Measurements from ENCODE around the gene AKAP6.

The AKAP6 gene

DNA sequence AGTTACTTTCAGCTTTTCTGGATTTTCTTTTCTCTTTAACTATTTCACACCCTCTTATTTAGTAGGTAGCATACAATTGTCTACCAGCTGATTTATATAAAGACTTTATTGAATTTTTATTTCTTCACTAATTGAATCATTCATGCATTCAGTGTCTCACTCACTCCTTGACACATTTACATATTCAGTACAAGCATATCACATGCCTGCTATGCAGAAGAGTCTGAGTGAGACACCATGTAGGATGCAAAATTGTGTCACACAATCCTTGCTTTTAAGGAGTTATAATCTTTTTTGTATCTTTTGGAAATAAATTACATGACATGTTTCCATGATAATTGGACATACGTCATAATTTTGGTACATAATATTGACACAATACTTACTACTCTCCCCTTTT is 83.0 kb downstream of the AKAP6 start:
- FAIRE-seq (no peak), DNase-seq (ENCODE audit: insufficient read length, low spot score) (no peak)
- TF ChIP-seq POU2F2 (IDR thresholded peaks at IDR 0.05; ENCODE audit: low read depth, low read length): no peak
- TF ChIP-seq PAX5 (IDR thresholded peaks at IDR 0.05; ENCODE audit: insufficient read depth, low read length, severe bottlenecking): no peak
- TF ChIP-seq TAF1 (IDR thresholded peaks at IDR 0.05; ENCODE audit: low read depth, low read length): no peak
- no peak for TF ChIP-seq SPI1 (IDR thresholded peaks at IDR 0.05; ENCODE audit: low read depth, low read length)
- no peak for TF ChIP-seq POLR2A (IDR thresholded peaks at IDR 0.05; ENCODE audit: low read depth, low read length)
- no peak for TF ChIP-seq POLR2AphosphoS5 (IDR thresholded peaks at IDR 0.05; ENCODE audit: low read depth, low read length)

- TF ChIP-seq SPI1 (IDR thresholded peaks at IDR 0.05; ENCODE audit: low read depth, low read length): no peak
- no peak for TF ChIP-seq POLR2A (IDR thresholded peaks at IDR 0.05; ENCODE audit: low read depth, low read length)
- TF ChIP-seq PAX5 (IDR thresholded peaks at IDR 0.05; ENCODE audit: insufficient read depth, low read length, severe bottlenecking): no peak
- no peak for TF ChIP-seq POLR2AphosphoS5 (IDR thresholded peaks at IDR 0.05; ENCODE audit: low read depth, low read length)
- no peak for TF ChIP-seq POU2F2 (IDR thresholded peaks at IDR 0.05; ENCODE audit: low read depth, low read length)
- TF ChIP-seq TAF1 (IDR thresholded peaks at IDR 0.05; ENCODE audit: low read depth, low read length): no peak
- FAIRE-seq: no peak
Observed at GRCh38 chr14:32412532-32412931, 83.4 kb downstream of the AKAP6 start.

GRCh38 chr14:32413967-32414640 is 85.0 kb downstream of the AKAP6 start:
- no peak for TF ChIP-seq TAF1 (IDR thresholded peaks at IDR 0.05; ENCODE audit: low read depth, low read length)
- no peak for TF ChIP-seq POU2F2 (IDR thresholded peaks at IDR 0.05; ENCODE audit: low read depth, low read length)
- no peak for TF ChIP-seq PAX5 (IDR thresholded peaks at IDR 0.05; ENCODE audit: insufficient read depth, low read length, severe bottlenecking)
- no peak for TF ChIP-seq SPI1 (IDR thresholded peaks at IDR 0.05; ENCODE audit: low read depth, low read length)
- no peak for TF ChIP-seq POLR2A (IDR thresholded peaks at IDR 0.05; ENCODE audit: low read depth, low read length)
- no peak for TF ChIP-seq POLR2AphosphoS5 (IDR thresholded peaks at IDR 0.05; ENCODE audit: low read depth, low read length)
- no peak for DNase-seq (ENCODE audit: insufficient read length, low spot score)
- no peak for FAIRE-seq

More at GRCh38 chr14:32412532-32412931, 83.4 kb downstream of the AKAP6 start:
- DNase-seq (ENCODE audit: insufficient read length, low spot score): no peak

DNA sequence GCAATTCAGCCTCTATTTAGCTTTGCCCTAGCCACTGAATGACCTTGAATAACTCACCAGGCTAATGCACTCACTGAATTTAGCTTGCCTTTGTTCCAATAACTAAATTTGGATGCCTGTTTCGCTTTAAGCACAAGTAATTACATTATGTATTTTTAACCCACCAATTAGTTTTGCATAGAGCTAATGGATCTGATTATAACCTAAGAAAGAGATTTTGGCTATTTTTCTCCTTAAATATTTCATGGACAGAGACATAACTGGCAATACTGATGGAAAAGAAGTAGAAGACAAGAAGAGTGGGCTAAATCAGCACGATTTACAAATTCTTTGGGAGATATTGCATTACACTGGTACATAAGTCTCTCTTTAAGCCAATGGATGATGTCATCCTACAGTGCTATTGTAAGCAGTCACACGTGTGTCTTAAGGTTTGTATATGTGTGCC is 85.7 kb downstream of the AKAP6 start:
- no peak for FAIRE-seq
- no peak for TF ChIP-seq PAX5 (IDR thresholded peaks at IDR 0.05; ENCODE audit: insufficient read depth, low read length, severe bottlenecking)
- no peak for TF ChIP-seq POU2F2 (IDR thresholded peaks at IDR 0.05; ENCODE audit: low read depth, low read length)
- TF ChIP-seq SPI1 (IDR thresholded peaks at IDR 0.05; ENCODE audit: low read depth, low read length): no peak
- no peak for TF ChIP-seq POLR2A (IDR thresholded peaks at IDR 0.05; ENCODE audit: low read depth, low read length)
- TF ChIP-seq TAF1 (IDR thresholded peaks at IDR 0.05; ENCODE audit: low read depth, low read length): no peak
- no peak for TF ChIP-seq POLR2AphosphoS5 (IDR thresholded peaks at IDR 0.05; ENCODE audit: low read depth, low read length)
- DNase-seq (ENCODE audit: insufficient read length, low spot score): no peak

- FAIRE-seq: no peak
Observed at GRCh38 chr14:32417956-32418552, 89.0 kb downstream of the AKAP6 start.

DNA sequence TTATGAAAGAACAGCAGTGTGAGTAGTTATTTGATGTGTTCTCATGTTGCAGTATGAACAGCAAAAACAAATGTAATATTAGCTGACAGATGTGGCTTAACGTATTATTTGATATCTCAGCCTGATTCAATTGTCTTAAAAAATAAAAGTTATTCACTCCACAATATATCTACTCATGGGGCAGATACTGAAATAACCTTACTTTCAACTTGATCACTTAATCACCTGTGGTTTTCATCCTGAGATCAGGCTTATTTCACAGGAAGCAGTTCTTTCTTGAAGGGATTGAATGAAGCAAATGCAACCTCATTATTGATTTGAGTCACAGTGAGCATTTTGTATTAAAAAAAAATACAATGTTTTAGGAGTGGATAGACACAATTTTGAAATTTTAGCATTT is 90.3 kb downstream of the AKAP6 start:
- no peak for DNase-seq (ENCODE audit: insufficient read length, low spot score)
- no peak for TF ChIP-seq SPI1 (IDR thresholded peaks at IDR 0.05; ENCODE audit: low read depth, low read length)
- no peak for FAIRE-seq

More at GRCh38 chr14:32417956-32418552, 89.0 kb downstream of the AKAP6 start:
- TF ChIP-seq TAF1 (IDR thresholded peaks at IDR 0.05; ENCODE audit: low read depth, low read length) (no peak), POLR2A (IDR thresholded peaks at IDR 0.05; ENCODE audit: low read depth, low read length) (no peak)
- DNase-seq (ENCODE audit: insufficient read length, low spot score): no peak

- FAIRE-seq: no peak
- TF ChIP-seq POLR2A (IDR thresholded peaks at IDR 0.05; ENCODE audit: low read depth, low read length) (no peak), PAX5 (IDR thresholded peaks at IDR 0.05; ENCODE audit: insufficient read depth, low read length, severe bottlenecking) (no peak), POLR2AphosphoS5 (IDR thresholded peaks at IDR 0.05; ENCODE audit: low read depth, low read length) (no peak), POU2F2 (IDR thresholded peaks at IDR 0.05; ENCODE audit: low read depth, low read length) (no peak), SPI1 (IDR thresholded peaks at IDR 0.05; ENCODE audit: low read depth, low read length) (no peak), TAF1 (IDR thresholded peaks at IDR 0.05; ENCODE audit: low read depth, low read length) (no peak)
Observed at GRCh38 chr14:32421781-32422180, 92.7 kb downstream of the AKAP6 start.

GRCh38 chr14:32422440-32422839 is 93.3 kb downstream of the AKAP6 start:
- FAIRE-seq: no peak
- no peak for DNase-seq (ENCODE audit: insufficient read length, low spot score)
- TF ChIP-seq POU2F2 (IDR thresholded peaks at IDR 0.05; ENCODE audit: low read depth, low read length): no peak
- no peak for TF ChIP-seq SPI1 (IDR thresholded peaks at IDR 0.05; ENCODE audit: low read depth, low read length)
- no peak for TF ChIP-seq POLR2A (IDR thresholded peaks at IDR 0.05; ENCODE audit: low read depth, low read length)
- TF ChIP-seq TAF1 (IDR thresholded peaks at IDR 0.05; ENCODE audit: low read depth, low read length): no peak
- TF ChIP-seq POLR2AphosphoS5 (IDR thresholded peaks at IDR 0.05; ENCODE audit: low read depth, low read length): no peak
- TF ChIP-seq PAX5 (IDR thresholded peaks at IDR 0.05; ENCODE audit: insufficient read depth, low read length, severe bottlenecking): no peak

More at GRCh38 chr14:32421781-32422180, 92.7 kb downstream of the AKAP6 start:
- no peak for DNase-seq (ENCODE audit: insufficient read length, low spot score)

DNA sequence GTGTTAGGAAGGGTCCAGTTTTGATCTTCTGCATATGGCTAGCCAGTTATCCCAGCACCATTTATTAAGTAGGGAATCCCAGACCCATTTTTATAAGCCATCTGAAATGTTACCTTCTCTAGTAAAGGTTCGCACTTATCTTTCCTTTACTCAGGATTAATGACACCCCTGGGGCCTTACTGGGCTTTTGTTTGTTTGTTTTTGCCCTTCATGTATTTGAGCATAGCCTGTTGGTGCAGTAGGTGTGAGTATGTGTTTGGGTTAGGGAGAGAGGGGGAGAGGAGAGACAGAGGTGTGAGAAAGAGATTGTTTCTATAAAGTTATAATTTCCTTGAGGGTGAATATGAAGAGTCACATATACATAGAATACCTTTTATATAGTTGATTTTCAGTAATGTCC is 96.9 kb downstream of the AKAP6 start:
- FAIRE-seq (no peak), DNase-seq (ENCODE audit: insufficient read length, low spot score) (no peak)
- TF ChIP-seq SPI1 (IDR thresholded peaks at IDR 0.05; ENCODE audit: low read depth, low read length): no peak
- no peak for TF ChIP-seq POLR2AphosphoS5 (IDR thresholded peaks at IDR 0.05; ENCODE audit: low read depth, low read length)
- TF ChIP-seq POU2F2 (IDR thresholded peaks at IDR 0.05; ENCODE audit: low read depth, low read length): no peak
- no peak for TF ChIP-seq PAX5 (IDR thresholded peaks at IDR 0.05; ENCODE audit: insufficient read depth, low read length, severe bottlenecking)

Measured in GM12891 (cell line).